ENCODE results near the gene PRL.

DNA sequence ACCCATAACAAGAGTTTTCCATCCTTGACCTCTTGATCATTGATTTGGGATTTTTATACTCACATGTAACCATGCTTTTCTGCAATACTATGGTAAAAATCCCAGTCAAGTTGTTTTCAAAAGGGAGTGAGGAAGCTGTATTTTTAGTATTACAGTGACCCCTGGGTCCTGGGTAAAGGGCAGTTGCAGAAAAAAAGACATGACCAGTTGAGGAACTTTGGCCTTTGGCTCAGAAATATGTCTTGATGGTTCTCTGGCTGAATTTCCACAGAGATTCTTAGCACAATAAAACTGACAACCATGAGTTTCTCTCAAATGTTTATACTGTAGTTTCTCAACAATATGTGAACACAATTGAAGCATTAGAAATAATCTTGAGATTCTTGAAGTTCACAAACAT lies 28.6 kb upstream of the PRL start:
- TF ChIP-seq POLR2A (IDR thresholded peaks at IDR 0.05) (no peak), CTCF (IDR thresholded peaks at IDR 0.05) (no peak), POLR2AphosphoS5 (IDR thresholded peaks at IDR 0.05; ENCODE audit: insufficient read depth in 1 of 2, low read depth in 1 of 2) (no peak)
